Retinal pigment epithelial cell (primary cell): ENCODE data around the gene ARHGAP23.
A peak's percentile ranks its signal among the peaks of the same experiment; 100 is the strongest.
"Not testable (repeated sequence)": the region's sequence is repeated elsewhere in the genome, so short reads cannot be mapped to it uniquely, and the experiment has no call there.

ENCODE experiments used
- DNase-seq: peaks from one replicate; pipeline ENCODE4 v3.0.0-alpha.2; 2010; ENCODE audit warnings: low read depth
- H3K4me3 ChIP-seq: 2 replicates; pipeline ENCODE4 v1.5.1; 2011; ENCODE audit warnings: mild to moderate bottlenecking, low read length, control low read depth, moderate library complexity
- TF ChIP-seq, protein P1 (sequence below): conservative IDR thresholded peaks from 2 replicates; pipeline ENCODE4 v1.5.1; 2011; ENCODE audit warnings: low read depth, low read length, control low read depth, inconsistent platforms

The ARHGAP23 gene

GRCh38 chr17:38484242-38485145 is 56.2 kb downstream of the ARHGAP23 start:
- not testable (repeated sequence) for DNase-seq, H3K4me3 ChIP-seq
- TF ChIP-seq, protein P1, sequence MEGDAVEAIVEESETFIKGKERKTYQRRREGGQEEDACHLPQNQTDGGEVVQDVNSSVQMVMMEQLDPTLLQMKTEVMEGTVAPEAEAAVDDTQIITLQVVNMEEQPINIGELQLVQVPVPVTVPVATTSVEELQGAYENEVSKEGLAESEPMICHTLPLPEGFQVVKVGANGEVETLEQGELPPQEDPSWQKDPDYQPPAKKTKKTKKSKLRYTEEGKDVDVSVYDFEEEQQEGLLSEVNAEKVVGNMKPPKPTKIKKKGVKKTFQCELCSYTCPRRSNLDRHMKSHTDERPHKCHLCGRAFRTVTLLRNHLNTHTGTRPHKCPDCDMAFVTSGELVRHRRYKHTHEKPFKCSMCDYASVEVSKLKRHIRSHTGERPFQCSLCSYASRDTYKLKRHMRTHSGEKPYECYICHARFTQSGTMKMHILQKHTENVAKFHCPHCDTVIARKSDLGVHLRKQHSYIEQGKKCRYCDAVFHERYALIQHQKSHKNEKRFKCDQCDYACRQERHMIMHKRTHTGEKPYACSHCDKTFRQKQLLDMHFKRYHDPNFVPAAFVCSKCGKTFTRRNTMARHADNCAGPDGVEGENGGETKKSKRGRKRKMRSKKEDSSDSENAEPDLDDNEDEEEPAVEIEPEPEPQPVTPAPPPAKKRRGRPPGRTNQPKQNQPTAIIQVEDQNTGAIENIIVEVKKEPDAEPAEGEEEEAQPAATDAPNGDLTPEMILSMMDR = peak; percentile 74

GRCh38 chr17:38485146-38485468 is 56.8 kb downstream of the ARHGAP23 start:
- no peak for DNase-seq
- TF ChIP-seq, protein P1 = no peak
- no peak overlapping the region for H3K4me3 ChIP-seq

- DNase-seq, H3K4me3 ChIP-seq: not testable (repeated sequence)
Measured at GRCh38 chr17:38485681-38486298, 57.5 kb downstream of the ARHGAP23 start.

GRCh38 chr17:38489774-38490173 is 61.5 kb downstream of the ARHGAP23 start:
- DNase-seq = not testable (repeated sequence)

GRCh38 chr17:38491346-38492066 is 63.2 kb downstream of the ARHGAP23 start:
- DNase-seq, H3K4me3 ChIP-seq: not testable (repeated sequence)

More at GRCh38 chr17:38489774-38490173, 61.5 kb downstream of the ARHGAP23 start:
- H3K4me3 ChIP-seq = not testable (repeated sequence)

DNA sequence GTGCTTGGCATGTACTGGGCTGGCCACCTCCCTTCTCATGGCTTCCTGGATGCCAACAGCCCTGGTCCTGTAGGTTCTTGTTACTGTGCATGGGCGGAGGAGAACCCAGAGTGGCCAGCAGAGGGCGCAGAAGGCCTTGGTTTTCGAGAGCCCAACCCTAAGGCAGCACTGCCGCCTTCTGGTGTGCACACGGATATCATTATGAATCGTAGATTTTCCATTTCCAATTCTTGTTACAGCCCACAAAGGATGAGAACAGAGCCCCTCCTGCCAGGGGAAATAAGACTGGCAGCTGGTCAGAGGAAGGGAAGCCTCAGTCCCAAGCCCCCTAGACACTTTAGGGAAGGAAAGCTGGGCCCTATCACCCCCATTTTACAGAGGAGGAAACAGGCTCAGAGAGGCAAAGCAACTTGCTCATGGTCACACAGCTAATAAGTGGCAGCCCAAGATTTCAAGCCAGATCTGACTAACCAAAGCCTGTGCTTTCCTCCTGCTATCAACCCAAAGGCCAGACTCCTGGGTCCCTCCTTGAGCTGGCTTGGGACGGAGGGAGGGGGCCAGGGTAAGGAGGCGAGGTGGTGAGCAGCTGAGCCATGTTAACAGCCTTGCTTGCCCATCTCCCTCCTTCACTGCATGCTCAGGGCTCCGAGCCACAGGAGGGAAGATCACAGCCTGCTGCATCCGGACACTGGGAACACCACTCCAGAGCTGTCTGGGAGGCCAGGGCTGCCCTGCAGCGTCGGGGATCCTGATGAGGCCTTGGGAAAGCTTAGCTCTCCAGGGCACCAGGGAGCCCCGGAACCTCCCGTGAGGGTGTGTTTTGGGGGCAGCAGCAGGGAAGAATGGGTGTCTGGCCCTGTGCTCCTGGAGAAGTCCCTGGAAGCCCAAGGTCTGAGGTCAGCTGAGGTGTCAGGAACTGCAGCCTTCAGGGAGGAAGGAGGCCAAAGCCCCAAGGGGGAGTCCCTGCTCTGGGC is 64.1 kb downstream of the ARHGAP23 start:
- H3K4me3 ChIP-seq = not testable (repeated sequence)
- DNase-seq = peak; percentile 45
- TF ChIP-seq, protein P1 = peak; percentile 74

GRCh38 chr17:38494152-38494551 is 65.9 kb downstream of the ARHGAP23 start:
- DNase-seq = not testable (repeated sequence)

DNA sequence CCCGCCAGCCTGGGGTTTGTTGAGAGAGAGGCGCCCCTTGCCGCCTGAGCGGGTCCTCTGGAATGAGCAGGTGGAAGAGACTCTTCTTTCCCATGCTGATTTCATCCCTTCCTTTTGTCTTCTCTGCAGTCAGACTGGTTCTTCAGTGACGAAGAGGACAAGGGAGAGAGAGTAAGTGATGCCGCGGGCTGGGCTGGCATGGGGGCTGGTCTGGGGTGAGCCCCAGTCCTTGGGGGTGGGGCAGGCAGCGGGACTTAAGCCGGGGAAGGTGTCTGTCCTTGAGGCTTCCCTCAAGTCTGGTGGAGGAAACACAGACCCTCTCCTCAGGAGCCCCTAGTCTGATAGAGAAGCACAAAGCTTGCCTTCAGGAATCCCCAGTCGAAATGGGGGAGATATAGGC is 69.4 kb downstream of the ARHGAP23 start:
- DNase-seq, H3K4me3 ChIP-seq: not testable (repeated sequence)

More at GRCh38 chr17:38494152-38494551, 65.9 kb downstream of the ARHGAP23 start:
- H3K4me3 ChIP-seq = not testable (repeated sequence)

DNA sequence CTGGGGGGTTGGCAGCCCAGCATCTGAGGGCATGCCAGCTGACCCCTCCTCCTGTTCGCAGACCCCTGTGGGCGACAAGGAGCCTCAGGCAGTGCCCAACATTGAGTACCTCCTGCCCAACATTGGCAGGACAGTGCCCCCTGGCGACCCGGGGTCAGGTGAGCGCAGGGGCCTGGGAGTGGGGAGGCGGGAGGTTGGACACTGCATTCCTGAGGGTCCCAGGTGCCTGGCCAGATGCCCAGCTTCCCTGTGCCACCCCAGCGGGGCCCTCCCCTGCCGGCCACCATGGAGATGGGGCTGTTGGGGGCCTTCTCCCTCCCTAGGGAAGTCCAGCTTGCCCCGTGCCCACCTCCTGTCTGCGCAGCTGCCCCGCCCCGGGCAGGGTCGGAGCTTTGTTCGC is 70.1 kb downstream of the ARHGAP23 start:
- TF ChIP-seq, protein P1 = no peak
- DNase-seq = no peak
- no peak overlapping the region for H3K4me3 ChIP-seq

- H3K4me3 ChIP-seq, DNase-seq: not testable (repeated sequence)
Measured at GRCh38 chr17:38499230-38499629, 71.0 kb downstream of the ARHGAP23 start.

DNA sequence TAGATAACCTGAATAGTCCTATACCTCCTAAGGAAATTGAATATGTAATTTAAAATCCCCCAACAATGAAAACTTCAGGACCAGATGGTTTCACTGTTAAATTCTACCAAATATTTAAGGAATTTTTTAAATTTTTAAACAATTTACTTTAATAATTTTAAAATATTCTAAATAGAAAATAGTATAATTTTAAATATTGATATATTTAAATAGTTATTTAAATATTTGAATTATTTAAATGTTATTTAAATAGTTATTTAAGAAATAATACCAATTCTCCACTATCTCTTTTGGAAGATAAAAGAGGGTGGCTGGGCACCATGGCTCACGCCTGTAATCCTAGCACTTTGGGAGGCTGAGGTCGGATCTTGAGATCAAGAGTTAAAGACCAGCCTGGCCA is 73.5 kb downstream of the ARHGAP23 start:
- H3K4me3 ChIP-seq, DNase-seq: not testable (repeated sequence)

DNA sequence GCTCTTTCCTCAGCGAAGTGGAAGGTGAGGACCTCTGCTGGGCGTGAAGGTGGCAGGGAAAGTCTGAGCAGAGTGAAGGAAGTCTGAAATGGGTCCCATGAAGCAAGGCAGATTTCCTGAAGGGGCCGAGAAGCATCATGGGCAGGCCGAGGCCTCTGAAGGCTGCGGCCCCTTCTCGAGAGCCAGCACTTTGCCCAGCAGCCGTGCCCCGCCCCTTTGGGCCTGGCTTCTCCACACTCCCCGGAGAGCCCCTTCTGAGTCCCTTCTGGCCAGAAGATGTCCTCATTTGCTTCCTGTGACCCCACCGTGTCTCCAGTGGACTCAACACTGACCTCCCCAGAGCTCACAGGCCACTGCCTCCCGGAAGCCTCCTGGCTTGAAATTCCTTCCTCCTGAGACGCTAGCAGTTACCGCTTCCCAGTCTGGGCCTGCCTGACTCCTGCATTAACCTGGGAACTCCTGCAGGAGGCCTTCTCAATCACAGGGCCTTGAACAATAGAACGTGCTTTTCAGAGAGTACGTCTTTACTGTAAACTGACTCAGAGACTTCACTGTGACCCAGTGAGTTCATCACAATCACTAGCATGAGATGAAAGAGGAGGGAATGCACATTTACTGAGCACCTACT is 75.1 kb downstream of the ARHGAP23 start:
- DNase-seq, H3K4me3 ChIP-seq: not testable (repeated sequence)
